GM12864 (cell line): ENCODE results near the gene SLC2A10.

Source experiments
- DNase-seq: peaks from one replicate; pipeline ENCODE4 v3.0.0-alpha.2; 2011; ENCODE audit warnings: low read depth
- H3K4me3 ChIP-seq: 2 replicates; pipeline ENCODE4 v1.5.1; 2011; ENCODE audit warnings: mild to moderate bottlenecking, low read depth, low read length, control low read depth
- TF ChIP-seq, protein P1 (sequence below): IDR thresholded peaks from 2 replicates; pipeline ENCODE4 v1.5.1; 2011; ENCODE audit warnings: low read depth, mild to moderate bottlenecking, moderate library complexity, low read length, control low read depth, inconsistent platforms; ENCODE audit errors: missing control alignments

SLC2A10 gene

DNA sequence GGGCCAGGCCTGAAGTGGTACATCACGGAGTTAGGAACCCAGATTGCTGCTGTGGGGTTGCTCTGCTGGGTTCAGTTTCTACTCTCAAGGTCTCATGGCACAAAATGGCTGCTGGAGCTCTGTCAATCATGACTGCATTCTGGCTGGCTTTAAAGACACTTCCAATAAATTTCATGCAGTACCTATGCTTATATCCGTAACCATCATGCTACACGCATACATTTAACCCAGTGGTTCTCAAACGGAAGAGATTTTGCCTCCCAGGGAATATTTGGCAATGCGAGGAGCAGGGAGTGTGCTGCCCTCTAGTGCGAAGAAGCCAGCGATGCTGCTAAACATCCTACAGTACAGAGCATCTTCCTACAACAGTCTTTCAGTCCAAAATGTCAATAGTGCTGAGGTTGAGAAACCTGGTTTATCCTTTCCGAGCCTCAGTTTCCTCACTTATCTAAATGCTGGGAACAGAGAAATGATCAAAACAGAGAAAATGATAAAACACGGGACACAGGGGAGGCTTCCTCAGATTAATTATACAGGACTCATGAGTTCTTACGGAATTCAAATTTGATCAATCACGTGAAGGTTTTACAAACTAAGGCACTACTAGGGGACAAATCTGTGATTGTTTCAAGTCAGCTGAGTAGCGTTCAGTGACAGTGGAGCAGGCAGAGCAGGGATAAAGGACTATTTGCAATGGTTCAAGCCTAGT, 9.6 kb upstream of the SLC2A10 start:
- DNase-seq: no peak
- TF ChIP-seq, protein P1, sequence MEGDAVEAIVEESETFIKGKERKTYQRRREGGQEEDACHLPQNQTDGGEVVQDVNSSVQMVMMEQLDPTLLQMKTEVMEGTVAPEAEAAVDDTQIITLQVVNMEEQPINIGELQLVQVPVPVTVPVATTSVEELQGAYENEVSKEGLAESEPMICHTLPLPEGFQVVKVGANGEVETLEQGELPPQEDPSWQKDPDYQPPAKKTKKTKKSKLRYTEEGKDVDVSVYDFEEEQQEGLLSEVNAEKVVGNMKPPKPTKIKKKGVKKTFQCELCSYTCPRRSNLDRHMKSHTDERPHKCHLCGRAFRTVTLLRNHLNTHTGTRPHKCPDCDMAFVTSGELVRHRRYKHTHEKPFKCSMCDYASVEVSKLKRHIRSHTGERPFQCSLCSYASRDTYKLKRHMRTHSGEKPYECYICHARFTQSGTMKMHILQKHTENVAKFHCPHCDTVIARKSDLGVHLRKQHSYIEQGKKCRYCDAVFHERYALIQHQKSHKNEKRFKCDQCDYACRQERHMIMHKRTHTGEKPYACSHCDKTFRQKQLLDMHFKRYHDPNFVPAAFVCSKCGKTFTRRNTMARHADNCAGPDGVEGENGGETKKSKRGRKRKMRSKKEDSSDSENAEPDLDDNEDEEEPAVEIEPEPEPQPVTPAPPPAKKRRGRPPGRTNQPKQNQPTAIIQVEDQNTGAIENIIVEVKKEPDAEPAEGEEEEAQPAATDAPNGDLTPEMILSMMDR: peak; percentile 58
- no peak overlapping the region for H3K4me3 ChIP-seq

DNA sequence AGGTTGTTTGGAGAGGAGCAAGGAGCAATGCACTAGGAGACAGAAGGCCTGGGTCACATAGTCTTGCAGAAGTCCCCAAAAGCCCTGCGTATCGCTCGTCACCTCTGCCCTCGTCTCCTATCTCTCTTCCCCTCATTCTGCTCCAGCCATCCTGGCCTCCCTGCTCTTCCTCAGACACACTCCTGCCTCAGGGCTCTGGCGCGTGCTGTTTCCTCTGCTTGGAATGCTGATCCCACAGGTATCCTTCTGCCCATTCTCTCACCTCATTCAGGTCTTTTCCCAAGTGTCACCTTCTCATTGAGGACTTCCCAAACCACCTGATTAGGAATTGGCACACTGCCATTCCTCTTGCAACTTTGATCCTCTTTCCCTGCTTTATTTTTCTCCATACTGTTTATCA, 9.0 kb upstream of the SLC2A10 start:
- DNase-seq: no peak
- TF ChIP-seq, protein P1: no peak
- no peak overlapping the region for H3K4me3 ChIP-seq

DNA sequence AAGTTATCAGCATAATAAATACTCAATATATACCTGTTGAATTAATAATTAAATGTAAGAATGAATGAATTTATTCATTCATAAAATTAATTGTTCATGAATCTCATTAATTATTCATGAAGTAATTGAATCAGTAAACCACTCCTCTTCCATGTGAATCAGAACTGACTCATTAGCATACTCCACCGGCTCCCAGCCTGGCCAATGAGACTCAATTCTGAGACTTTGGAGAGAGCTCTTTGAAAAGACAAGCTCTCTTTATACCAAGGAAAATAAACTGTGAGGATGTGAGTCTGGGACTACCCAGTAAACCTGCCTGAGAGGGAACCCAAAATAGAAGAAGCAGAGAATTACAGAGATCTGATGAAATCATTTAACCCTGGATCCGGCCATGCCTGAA, 8.4 kb upstream of the SLC2A10 start:
- no peak for DNase-seq
- TF ChIP-seq, protein P1: no peak
- no peak overlapping the region for H3K4me3 ChIP-seq

DNA sequence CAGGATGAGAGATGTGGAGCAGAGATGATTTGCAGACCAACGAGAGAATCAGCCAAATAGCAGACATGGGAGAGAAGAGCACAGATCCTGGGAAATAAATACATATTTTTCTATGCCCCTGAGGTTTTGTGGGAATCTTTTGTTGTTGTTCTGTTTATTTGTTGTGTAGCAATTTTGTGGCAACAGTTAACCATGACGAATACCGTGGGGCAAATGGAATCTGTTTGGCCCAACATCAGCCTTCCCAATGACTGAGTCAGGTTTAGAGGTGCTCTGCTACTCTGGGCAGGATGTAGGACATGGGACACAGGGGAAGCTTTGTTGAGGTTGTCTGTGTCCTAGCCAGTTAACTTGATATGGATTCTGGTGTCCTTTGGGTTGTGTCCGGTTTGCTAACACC, 7.9 kb upstream of the SLC2A10 start:
- H3K4me3 ChIP-seq: no peak overlapping the region
- no peak for DNase-seq
- TF ChIP-seq, protein P1: no peak

DNA sequence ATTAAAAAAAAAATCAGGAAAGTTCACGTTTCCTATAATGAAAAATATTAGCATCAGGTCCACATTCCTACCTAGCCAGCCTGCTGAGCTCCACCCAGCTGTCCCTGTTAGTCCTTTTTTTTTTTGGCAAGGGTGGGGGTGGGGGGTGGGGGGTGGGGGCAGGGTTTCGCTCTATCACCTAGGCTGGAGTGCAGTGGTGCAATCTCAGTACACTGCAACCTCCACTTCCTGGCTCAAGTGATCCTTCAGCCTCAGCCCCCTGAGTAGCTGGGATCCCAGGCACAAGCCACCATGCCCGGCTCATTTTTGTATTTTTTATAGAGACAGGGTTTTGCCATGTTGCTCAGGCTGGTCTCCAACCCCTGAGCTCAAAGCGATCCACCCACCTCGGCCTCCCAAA, 7.5 kb upstream of the SLC2A10 start:
- H3K4me3 ChIP-seq: no peak overlapping the region
- DNase-seq: no peak
- TF ChIP-seq, protein P1: no peak

DNA sequence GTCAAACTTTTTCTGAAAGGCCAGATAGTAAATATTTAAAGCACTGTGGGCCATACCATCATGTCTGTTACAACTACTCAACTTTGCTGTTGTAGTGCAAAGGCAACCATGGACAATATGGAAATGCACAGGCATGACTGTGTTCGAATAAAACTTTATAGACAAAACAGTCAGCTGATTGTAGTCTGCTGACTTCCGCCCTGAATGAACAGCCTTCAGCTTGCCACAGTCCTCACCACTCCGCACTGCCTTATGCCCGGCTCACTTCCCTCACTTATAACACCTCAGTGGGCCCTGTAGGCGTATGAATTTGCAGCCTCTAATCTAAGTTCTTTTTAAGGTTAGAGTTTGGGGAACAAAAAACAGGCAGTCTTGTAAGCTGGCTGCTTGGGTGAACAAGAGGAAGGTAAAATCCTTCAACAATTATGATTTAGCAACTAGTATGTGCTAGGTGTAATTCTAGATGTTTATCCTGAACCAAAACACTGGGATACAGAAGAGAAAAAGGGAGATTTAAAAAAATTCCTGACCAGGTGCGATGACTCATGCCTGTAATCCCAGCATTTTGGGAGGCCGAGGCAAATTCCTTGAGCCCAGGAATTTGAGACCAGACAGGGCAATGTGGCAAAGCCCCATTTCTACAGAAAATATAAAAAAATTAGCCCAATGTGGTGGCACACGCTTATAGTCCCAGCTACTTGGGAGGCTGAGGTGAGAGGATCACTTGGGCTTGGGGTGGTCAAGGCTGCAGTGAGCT, 6.8 kb upstream of the SLC2A10 start:
- no peak overlapping the region for H3K4me3 ChIP-seq
- DNase-seq: no peak
- TF ChIP-seq, protein P1: no peak
